GM21447 (cell line): ENCODE measurements around the gene PRDM12.
"Not testable (repeated sequence)": the region's sequence is repeated elsewhere in the genome, so short reads cannot be mapped to it uniquely, and the experiment has no call there.

Source experiments
- ATAC-seq: cut with Tn5 transposase; IDR thresholded peaks from one replicate; pipeline ENCODE4 v1.9.1; 2021; ENCODE audit not compliant: unreplicated experiment

PRDM12 gene

GRCh38 chr9:130663258-130663976 lies 977 bp upstream of the PRDM12 start:
- no peak for ATAC-seq

- ATAC-seq: no peak
Observed at GRCh38 chr9:130663977-130664250, 480 bp upstream of the PRDM12 start.

- ATAC-seq: no peak
Observed at GRCh38 chr9:130665029-130665430, 636 bp downstream of the PRDM12 start.

- ATAC-seq: no peak
Observed at GRCh38 chr9:130665431-130666392, 1.3 kb downstream of the PRDM12 start.

GRCh38 chr9:130666393-130667119 lies 2.2 kb downstream of the PRDM12 start:
- ATAC-seq: no peak

- ATAC-seq: no peak
Observed at GRCh38 chr9:130667120-130667435, 2.7 kb downstream of the PRDM12 start.

- no peak for ATAC-seq
Observed at GRCh38 chr9:130668196-130668595, 3.8 kb downstream of the PRDM12 start.

GRCh38 chr9:130668659-130669058 lies 4.3 kb downstream of the PRDM12 start:
- ATAC-seq: no peak

GRCh38 chr9:130669965-130670364 lies 5.6 kb downstream of the PRDM12 start:
- no peak for ATAC-seq

- no peak for ATAC-seq
Observed at GRCh38 chr9:130670644-130671043, 6.2 kb downstream of the PRDM12 start.

GRCh38 chr9:130672466-130672865 lies 8.1 kb downstream of the PRDM12 start:
- no peak for ATAC-seq

GRCh38 chr9:130672933-130673615 lies 8.7 kb downstream of the PRDM12 start:
- no peak for ATAC-seq

GRCh38 chr9:130675396-130675795 lies 11.0 kb downstream of the PRDM12 start:
- ATAC-seq: no peak

GRCh38 chr9:130677252-130677651 lies 12.9 kb downstream of the PRDM12 start:
- no peak for ATAC-seq

GRCh38 chr9:130680836-130681768 lies 16.7 kb downstream of the PRDM12 start:
- no peak for ATAC-seq

- ATAC-seq: no peak
Observed at GRCh38 chr9:130681769-130682420, 17.5 kb downstream of the PRDM12 start.

GRCh38 chr9:130682421-130683121 lies 18.2 kb downstream of the PRDM12 start:
- no peak for ATAC-seq

- ATAC-seq: no peak
Observed at GRCh38 chr9:130685104-130685503, 20.7 kb downstream of the PRDM12 start.

- not testable (repeated sequence) for ATAC-seq
Observed at GRCh38 chr9:130685945-130686344, 21.6 kb downstream of the PRDM12 start.
